UCSD-AML1 (cell line): ENCODE data around the gene DHRSX.
"Not testable (repeated sequence)": the region's sequence is repeated elsewhere in the genome, so short reads cannot be mapped to it uniquely, and the experiment has no call there.

Experiments
- DNase-seq: peaks from one replicate; lab custom pipeline; 2025; ENCODE audit not compliant: unreplicated experiment; lab: John Stamatoyannopoulos, UW

The DHRSX gene

GRCh38 chrX:2477313-2477712 lies 23.5 kb downstream of the DHRSX start:
- DNase-seq: not testable (repeated sequence)

GRCh38 chrX:2474963-2475726 lies 25.6 kb downstream of the DHRSX start:
- no peak for DNase-seq

- no peak for DNase-seq
These were observed 26.4 kb downstream of the DHRSX start for GRCh38 chrX:2474280-2474962.

- not testable (repeated sequence) for DNase-seq
These were observed 27.7 kb downstream of the DHRSX start for GRCh38 chrX:2473064-2473463.

GRCh38 chrX:2471641-2472040 lies 29.1 kb downstream of the DHRSX start:
- no peak for DNase-seq

GRCh38 chrX:2471126-2471525 lies 29.6 kb downstream of the DHRSX start:
- DNase-seq: not testable (repeated sequence)

- DNase-seq: not testable (repeated sequence)
These were observed 30.9 kb downstream of the DHRSX start for GRCh38 chrX:2469852-2470251.

GRCh38 chrX:2469196-2469685 lies 31.5 kb downstream of the DHRSX start:
- DNase-seq: no peak

GRCh38 chrX:2468261-2469195 lies 32.2 kb downstream of the DHRSX start:
- DNase-seq: no peak

- DNase-seq: no peak
These were observed 33.7 kb downstream of the DHRSX start for GRCh38 chrX:2466876-2467656.

GRCh38 chrX:2464677-2465166 lies 36.1 kb downstream of the DHRSX start:
- DNase-seq: no peak

GRCh38 chrX:2463973-2464676 lies 36.7 kb downstream of the DHRSX start:
- DNase-seq: no peak

- DNase-seq: not testable (repeated sequence)
These were observed 37.3 kb downstream of the DHRSX start for GRCh38 chrX:2463481-2463880.

- DNase-seq: no peak
These were observed 38.0 kb downstream of the DHRSX start for GRCh38 chrX:2462780-2463179.

GRCh38 chrX:2462074-2462473 lies 38.7 kb downstream of the DHRSX start:
- DNase-seq: no peak

- no peak for DNase-seq
These were observed 39.1 kb downstream of the DHRSX start for GRCh38 chrX:2461711-2462016.

GRCh38 chrX:2460821-2461710 lies 39.7 kb downstream of the DHRSX start:
- DNase-seq: not testable (repeated sequence)

GRCh38 chrX:2460048-2460447 lies 40.7 kb downstream of the DHRSX start:
- not testable (repeated sequence) for DNase-seq

- DNase-seq: no peak
These were observed 42.5 kb downstream of the DHRSX start for GRCh38 chrX:2458309-2458708.
